Measurements from ENCODE around the gene GALT.

The GALT gene

DNA sequence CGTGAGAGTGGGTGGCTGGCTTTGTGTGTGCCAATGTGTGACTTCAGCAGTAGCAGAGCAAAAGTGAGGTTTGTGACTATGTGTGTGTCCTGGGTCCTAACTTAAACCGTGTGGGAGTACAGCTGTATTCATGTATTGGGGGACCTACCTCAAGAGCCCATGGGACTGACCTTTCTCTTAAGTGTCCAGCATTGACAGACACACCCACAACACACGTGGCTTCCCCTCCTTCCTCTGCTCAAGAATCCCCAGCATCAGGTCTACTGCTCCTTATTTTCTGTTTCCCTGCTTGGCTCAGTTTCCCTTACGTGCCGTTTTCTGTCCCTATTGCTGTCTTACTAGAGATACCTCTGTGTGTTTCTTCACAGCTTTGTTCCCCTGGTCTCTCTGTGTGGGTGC lies 6.1 kb downstream of the GALT start:
- DNase-seq = no peak

DNA sequence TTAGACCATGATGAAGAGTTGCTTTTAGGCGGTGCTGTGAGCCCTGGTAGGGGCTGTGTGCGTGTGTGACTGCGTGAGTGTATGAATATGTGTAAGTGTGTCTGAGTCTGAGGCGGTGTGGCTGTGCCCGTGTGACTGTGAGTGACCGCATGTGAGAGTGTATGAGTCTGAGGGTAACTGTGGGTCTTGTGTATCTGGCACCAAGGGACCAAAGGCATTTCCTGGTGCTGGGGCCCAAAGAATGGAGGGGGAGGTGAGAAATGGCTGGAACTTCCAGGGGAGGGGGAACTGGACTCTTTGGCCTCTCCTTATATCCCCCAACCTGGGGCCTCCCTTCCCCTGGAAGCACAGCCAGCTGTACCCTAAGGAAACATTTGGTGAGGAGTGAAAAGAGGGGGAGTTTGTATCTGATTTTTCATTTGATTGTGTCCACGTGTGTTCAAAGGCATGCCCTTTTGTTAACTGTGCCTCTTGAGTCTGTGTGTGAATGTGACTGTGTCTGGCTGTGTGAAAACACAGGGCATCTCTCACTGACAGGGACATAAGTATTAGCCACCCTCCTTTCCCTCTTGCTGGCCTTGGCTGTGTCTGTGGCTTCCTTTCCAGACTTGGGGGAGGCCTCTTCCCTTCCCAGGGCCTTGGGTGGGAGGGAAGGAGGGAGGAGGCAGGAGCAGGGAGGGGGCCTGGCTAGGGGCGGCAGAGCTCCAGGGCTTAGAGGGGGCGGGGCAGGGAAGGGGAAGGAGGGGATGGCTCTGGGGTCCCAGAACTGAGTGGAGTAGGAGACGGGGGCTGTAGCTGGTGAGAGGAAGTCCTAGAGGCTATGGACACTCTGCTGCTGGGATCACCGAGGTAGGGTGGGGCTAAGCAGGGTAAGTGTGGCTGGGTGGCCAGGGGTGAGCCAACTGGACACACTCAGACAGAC lies 6.9 kb downstream of the GALT start:
- DNase-seq = peak; percentile 68

- peak; percentile 88 for DNase-seq
These were observed 8.0 kb downstream of the GALT start for GRCh38 chr9:34654323-34655051.

DNA sequence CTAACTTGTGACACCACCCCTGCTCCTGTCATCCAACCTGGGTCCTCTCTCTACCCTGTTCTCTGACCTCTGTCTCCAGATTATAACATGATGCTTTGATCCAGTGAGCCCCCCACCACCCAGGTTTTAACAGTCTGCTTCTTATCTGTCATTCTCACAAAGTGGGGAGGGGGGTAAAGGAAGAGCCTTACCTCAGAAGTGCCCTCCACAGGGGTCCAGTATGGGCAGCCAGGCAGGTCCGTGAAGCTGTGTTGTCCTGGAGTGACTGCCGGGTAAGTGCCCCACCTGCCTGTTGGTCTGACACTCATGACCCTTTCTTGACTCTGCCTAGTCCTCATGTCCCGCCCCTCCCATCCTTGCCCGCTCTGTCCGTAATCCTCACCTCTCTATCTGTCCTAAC lies 8.9 kb downstream of the GALT start:
- no peak for DNase-seq

DNA sequence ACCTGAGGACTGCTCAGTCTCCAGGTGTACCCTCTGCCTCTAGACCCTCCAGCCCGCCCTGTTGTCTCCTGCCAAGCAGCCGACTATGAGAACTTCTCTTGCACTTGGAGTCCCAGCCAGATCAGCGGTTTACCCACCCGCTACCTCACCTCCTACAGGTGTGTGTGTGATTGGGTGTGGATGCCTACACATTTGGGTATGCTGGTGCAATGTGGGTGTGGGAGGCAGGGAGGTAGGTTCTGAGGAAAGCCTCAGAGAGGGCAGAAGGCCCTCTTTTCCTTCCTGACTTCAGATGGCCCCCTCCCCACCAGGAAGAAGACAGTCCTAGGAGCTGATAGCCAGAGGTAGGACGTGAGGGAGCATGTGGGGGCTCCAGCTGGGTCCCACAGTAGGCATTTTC lies 10.5 kb downstream of the GALT start:
- no peak for DNase-seq

- no peak for DNase-seq
These were observed 12.0 kb downstream of the GALT start for GRCh38 chr9:34658461-34658860.

DNA sequence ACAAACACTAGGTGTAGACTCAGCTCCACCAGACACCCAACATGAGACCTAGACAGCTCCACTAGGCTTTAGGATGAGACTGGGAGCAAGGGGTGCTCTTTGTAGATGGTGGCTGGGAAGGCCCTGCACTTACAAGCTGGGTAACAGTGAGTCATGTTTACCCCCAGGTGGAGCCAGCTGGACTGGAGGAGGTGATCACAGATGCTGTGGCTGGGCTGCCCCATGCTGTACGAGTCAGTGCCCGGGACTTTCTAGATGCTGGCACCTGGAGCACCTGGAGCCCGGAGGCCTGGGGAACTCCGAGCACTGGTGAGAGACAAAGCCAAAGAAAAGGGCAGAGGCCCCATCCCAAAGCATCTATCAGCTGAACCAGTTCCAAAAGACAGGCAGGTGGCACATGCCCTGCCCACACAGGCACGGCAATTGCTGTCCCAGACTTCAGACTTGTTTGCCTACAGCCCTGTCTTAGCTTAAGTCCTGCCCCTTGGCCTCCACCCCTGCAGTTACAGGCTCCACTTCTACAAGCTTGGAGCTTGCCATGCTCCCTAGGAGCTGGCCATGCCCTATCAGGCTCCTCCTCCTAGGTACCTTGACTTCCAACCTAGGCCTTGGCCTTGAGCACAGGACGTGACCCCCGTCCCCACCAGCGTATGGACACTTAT lies 13.2 kb downstream of the GALT start:
- DNase-seq = no peak

- no peak for DNase-seq
These were observed 16.2 kb downstream of the GALT start, which contains the start of gene CCL27 for GRCh38 chr9:34662526-34663302. CCL27 (minus strand) TSS chr9:34662657; CDS start chr9:34662633, 24 bp downstream.

GRCh38 chr9:34663303-34663605 lies 16.8 kb downstream of the GALT start:
- no peak for DNase-seq

DNA sequence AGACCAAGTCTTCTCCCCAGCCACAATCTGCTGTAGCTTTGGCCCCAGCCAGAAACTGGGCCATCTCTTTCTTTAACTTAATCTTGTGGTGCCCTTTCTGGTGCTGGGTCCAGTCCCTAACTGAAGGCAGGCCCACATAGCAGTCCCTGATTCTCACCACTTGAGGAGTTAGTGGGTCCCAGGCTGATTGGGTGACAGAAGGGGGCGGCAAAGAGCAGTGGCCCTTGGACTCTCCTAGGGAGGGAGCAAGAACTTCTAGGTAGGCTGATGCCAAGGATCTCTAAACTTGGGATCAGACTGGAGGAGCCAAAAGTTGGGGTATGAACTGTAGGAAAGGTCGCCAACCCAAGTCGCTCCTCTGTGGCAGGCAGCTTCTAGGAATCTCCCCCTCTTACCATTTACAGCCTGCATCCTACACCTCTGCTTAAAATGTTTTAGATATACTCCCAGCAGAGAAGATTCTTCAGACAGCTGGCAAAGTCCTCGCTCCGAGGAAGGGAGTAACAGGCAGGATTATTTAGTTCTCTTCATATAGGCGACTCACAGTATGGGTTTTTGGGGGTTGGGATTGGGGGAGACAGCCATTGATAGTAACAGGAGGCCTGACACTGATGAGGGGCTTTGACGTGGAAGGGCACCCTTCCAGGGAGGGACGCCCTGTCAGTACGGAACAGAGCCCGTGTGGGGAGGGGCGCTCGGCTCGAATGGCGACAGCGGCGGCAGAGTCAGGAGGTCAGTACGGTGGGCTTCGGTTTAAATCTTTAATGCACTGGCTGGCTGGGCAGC lies 18.0 kb downstream of the GALT start:
- peak; percentile 64 for DNase-seq

DNA sequence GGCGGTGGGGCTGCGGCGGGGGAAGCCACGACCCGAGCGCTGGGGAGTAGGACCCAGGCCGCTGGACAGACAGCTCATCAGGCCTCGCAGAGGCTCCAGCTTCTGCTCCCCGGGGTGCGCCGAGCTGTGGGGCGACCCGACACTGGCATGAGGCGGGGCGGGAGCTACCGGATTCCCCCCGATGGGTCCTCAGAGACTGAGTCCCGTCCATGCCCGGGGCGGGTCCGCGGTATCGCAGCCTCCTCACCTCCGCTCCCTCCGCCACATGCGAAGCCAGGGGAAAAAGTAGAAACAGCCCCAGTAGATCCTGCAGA lies 18.5 kb downstream of the GALT start:
- no peak for DNase-seq

GRCh38 chr9:34665381-34666250 lies 19.1 kb downstream of the GALT start:
- peak; percentile 95 for DNase-seq

DNA sequence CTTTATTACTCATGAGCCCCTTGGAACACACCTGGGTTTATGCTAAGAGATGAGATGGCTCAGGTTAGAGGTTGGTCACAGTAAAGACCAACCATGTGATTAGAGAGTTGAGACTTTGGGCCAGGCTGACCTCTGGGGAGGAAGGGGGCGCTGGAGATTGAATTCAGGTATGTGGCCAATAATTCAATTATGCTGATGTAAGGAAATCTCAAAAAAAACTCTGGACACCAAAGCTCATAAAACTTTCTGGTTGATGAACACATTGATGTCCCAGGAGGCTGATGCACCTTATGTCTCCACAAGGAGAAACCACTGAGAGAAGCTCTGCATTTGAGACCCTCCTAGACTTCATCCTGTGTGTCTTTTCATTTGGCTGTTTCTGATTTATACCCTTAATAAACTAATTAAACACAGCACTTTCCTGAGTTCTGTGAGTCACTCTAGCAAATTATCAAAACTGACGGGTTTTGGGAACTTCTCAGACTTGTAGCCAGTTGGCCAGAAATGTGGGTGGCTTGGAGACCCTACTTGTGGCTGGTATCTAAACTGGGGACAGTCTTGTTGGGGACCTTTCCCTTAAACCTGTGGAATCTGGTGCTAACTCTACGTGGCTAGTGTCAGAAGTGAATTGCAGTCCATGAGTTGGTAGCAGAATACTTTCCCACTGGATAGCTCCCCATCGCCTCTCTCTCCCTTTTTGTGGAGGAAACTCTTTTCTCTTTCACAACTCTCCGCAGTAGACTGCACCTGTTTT lies 23.5 kb downstream of the GALT start:
- DNase-seq = no peak

GRCh38 chr9:34671307-34671706 lies 24.8 kb downstream of the GALT start:
- no peak for DNase-seq

GRCh38 chr9:34674440-34674839 lies 28.0 kb downstream of the GALT start:
- DNase-seq = no peak

DNA sequence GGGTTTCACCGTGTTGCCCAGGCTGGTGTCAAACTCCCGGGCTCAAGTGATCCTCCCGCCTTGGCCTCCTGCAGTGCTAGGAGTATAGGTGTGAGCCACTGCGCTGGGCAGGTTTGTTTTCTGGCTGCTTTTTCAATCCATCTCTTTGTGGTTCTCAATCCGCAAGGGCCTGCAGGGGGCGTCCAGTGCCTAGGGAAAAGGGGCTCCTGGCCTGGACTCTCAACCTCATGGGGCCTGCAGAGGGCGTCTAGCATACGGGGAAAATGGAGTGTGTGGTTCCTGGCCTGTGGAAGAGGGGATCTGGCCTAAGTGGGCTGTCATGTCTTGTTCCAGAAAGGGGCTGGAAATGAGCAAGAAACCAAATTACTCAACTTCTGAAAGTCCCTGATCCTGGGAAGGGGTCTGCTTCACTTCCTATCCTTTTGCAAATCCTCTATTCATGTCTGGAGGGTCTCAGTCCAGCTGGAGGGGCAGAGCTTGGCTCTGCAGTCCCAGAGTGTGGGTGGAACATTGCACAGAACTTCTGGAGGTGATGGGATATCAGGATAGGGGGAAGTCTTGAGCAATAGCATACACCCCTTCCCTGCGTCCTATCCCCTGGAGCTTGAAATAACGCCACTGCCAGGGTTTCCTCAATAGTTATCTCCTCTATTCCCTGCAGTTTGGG lies 28.7 kb downstream of the GALT start:
- peak; percentile 68 for DNase-seq

DNA sequence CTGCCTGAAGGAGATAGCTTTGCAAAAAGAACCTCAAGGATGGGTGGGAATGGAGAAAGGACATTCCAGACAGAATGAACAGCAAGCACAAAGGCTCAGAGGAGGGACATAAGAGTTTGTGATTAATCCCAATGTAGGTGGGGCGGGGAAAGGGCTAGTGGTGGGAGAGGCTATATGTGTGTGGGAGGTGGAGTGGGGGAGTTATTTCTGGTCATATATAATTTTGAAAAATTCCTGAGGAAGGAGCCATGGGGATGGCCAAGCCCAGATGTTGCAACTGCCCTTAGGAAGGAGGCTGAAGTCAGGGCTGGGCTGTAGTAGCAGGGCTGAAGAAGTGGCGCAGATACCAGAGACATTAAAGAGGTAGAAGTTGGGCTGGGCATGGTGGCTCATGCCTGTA lies 29.4 kb downstream of the GALT start:
- no peak for DNase-seq

DNA sequence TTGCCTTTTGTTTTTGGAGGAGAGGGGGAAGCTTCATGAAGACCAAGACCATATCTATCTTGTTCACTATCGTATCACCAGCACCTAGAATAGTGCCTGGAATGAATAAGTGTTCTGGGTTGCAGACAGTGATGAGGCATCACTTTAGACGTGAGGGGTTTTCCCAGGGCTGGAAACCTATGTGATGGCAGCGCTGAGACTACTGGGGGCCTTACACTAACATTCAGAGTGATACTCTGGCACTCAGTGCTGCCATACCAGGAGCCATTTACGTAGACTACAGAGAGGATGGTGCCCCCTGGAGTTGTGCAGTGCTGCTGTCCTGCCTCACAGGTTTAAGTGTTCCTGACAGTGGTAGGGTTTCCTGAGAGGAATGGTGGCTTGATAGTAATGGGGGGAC lies 37.7 kb downstream of the GALT start:
- DNase-seq = no peak

GRCh38 chr9:34684816-34685215 lies 38.3 kb downstream of the GALT start:
- DNase-seq = no peak

GRCh38 chr9:34685591-34685990 lies 39.1 kb downstream of the GALT start:
- no peak for DNase-seq

All from fibroblast of skin of abdomen (primary cell).